Measurements from ENCODE around the gene IMP4.

DNA sequence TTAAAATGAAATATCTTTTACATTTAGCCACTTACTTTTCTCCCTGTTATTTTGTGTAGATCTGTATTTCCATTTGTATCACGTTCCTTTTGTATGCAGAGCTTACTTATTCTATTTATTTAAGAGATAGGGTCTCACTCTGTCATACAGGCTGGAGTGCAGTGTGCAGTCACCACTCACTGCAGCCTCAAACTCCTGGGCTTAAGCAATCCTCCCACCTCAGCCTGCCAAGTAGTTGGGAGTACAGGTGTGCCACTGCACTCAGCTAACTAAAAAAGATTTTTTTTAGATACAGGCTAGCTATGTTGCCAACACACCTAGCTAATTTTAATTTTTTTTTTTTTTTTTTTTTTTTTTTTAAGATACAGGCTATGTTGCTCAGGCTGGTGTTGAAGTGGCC is 24.0 kb downstream of the IMP4 start:
- TF ChIP-seq, protein P1, sequence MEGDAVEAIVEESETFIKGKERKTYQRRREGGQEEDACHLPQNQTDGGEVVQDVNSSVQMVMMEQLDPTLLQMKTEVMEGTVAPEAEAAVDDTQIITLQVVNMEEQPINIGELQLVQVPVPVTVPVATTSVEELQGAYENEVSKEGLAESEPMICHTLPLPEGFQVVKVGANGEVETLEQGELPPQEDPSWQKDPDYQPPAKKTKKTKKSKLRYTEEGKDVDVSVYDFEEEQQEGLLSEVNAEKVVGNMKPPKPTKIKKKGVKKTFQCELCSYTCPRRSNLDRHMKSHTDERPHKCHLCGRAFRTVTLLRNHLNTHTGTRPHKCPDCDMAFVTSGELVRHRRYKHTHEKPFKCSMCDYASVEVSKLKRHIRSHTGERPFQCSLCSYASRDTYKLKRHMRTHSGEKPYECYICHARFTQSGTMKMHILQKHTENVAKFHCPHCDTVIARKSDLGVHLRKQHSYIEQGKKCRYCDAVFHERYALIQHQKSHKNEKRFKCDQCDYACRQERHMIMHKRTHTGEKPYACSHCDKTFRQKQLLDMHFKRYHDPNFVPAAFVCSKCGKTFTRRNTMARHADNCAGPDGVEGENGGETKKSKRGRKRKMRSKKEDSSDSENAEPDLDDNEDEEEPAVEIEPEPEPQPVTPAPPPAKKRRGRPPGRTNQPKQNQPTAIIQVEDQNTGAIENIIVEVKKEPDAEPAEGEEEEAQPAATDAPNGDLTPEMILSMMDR (IDR thresholded peaks at IDR 0.05; ENCODE audit: insufficient read depth, low read length, poor library complexity, severe bottlenecking): no peak
- TF ChIP-seq EZH2phosphoT487 (conservative IDR thresholded peaks at IDR 0.05; ENCODE audit: low read length): no peak

Data from SU-DHL-6 (cell line).